Astrocyte (in vitro differentiated cells and primary cell): ENCODE measurements around the gene INAVA.

ENCODE experiments used
- EZH2 ChIP-seq: IDR thresholded peaks from 2 replicates; pipeline ENCODE4 v1.6.1; 2012; ENCODE audit warnings: mild to moderate bottlenecking, low read length, inconsistent platforms; ENCODE audit not compliant: insufficient read depth
- TF ChIP-seq, protein P1 (sequence below): IDR thresholded peaks from 2 replicates; pipeline ENCODE4 v1.5.1; 2011; ENCODE audit warnings: low read depth, mild to moderate bottlenecking, inconsistent platforms, low read length, moderate library complexity; ENCODE audit not compliant: insufficient read depth

DNA sequence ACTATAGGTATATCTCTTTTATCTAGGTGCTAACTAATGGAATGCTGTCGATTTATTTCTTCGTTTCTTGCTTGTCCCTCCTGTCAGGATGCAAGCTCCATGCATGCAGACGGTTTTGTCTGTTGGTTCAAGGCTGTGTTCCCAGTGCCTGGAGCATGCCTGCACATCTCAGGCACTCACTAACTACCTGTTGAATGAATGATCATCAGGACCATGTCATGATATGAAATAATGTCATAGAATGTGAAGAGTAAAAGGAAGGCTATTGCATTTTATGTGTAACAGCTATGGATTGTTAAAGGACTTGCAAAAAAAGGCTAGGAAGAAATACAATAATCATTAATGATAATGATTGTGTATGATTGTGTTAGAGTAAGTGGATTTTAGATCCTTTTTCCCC is 17.7 kb upstream of the INAVA start:
- TF ChIP-seq, protein P1, sequence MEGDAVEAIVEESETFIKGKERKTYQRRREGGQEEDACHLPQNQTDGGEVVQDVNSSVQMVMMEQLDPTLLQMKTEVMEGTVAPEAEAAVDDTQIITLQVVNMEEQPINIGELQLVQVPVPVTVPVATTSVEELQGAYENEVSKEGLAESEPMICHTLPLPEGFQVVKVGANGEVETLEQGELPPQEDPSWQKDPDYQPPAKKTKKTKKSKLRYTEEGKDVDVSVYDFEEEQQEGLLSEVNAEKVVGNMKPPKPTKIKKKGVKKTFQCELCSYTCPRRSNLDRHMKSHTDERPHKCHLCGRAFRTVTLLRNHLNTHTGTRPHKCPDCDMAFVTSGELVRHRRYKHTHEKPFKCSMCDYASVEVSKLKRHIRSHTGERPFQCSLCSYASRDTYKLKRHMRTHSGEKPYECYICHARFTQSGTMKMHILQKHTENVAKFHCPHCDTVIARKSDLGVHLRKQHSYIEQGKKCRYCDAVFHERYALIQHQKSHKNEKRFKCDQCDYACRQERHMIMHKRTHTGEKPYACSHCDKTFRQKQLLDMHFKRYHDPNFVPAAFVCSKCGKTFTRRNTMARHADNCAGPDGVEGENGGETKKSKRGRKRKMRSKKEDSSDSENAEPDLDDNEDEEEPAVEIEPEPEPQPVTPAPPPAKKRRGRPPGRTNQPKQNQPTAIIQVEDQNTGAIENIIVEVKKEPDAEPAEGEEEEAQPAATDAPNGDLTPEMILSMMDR: no peak
- TF ChIP-seq EZH2: no peak
